Measurements from ENCODE around the gene TMEM135.
"Not testable (repeated sequence)": the region's sequence is repeated elsewhere in the genome, so short reads cannot be mapped to it uniquely, and the experiment has no call there.

TMEM135 gene

DNA sequence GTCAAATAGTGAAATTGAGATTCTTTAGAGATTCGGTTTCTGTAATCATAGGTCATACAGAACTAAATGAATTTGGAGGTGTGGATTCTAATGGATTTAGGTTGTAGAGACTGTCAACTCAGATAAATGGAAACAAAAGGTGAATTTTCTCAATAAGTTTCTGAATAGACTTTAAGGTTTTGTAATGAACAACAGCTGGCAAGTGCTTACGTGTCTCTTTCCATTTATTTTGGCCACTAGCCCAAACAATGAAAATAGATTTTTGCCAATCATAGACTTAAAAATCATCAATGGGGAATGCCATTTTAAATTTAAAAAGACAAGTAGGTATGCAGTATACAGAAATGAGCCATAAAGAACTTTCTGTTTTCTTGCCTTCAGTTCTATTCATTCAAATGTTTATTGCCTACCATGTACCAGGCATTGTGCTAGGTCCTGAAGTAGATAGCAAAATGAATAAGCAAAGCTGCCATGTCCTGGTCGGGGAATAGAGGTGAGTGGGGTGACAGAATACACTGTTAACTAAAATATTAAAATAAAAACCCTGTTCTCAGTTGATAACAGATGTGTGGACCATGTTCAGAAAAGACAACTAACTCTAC, 16.9 kb upstream of the TMEM135 start:
- DNase-seq = no peak

DNA sequence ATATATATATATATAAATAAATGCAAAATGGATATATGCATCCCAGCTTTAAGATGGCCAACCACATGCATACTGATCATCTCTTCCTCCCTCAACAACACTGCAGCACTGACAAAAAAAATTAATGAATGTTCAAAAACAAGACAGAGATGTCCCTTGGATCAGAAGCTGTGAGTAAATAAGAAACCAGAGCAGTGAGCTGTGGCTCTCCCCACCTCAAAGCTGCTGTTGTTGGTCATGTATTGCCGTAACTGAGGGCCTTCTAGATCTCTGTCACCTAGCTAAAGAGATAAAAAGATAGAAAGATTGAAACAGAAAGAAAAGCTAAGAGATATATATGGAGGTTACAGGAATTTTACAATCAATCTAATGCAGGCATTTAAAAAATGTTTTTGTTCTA, 15.5 kb upstream of the TMEM135 start:
- DNase-seq = no peak

DNA sequence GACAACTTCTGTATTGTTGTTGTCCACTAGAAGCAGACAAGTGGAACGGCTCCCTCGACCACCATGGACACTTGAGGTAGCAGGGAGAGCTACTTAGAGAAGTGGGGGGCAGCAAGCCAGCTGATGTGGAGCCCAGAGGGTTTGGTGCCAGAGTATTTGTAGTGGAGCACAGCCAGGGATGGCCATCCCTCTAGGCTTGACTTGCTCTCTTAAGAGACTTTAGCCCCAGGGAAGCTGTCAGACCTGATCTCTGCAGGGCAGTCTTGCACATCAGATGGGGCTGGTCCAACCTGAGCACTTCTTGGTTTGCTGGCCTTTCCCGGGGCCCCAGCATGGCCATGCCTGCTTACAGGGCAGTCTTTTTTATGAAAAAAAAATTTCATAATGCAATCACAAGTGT, 15.0 kb upstream of the TMEM135 start:
- no peak for DNase-seq

DNA sequence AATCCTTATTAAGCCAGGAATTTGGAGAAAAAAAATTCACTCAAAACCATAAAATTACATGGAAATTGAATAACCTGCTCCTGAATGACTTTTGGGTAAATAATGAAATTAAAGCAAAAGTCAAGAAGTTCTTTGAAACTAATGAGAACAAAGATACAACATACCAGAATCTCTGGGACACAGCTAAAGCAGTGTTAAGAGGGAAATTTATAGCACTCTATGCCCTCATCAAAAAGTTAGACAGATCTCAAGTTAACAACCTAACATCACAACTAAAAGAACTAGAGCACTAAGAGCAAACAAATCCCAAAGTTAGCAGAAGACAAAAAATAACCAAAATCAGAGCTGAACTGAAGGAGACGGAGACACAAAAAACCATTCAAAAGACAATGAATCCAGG, 11.3 kb upstream of the TMEM135 start:
- not testable (repeated sequence) for DNase-seq

DNA sequence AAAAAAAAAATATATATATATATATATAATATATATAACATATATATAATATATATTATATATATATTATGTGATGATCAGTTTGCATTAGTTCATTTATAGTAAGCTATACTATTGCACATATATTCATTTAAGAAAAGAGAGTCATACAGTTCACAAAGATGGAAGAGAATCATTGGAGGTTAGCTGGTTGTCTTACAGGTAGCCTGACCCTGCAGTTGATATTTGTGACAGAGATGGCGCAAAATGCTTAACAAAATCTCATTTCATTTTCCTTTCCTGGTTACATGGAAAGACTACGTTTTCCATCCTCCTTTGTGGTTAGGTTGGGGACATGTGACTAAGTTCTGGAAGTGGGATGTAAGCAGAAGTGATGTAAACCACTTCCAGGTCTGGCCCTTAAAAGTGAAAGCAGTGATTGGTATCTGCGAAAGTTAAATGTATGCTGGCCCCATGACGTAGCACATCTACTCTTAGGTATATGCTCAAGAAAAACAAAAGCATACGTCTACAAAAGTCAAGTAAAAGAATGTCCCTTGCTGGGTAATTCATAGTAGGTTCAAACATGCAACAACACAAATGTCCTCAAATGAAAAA, 7.2 kb upstream of the TMEM135 start:
- no peak for DNase-seq

DNA sequence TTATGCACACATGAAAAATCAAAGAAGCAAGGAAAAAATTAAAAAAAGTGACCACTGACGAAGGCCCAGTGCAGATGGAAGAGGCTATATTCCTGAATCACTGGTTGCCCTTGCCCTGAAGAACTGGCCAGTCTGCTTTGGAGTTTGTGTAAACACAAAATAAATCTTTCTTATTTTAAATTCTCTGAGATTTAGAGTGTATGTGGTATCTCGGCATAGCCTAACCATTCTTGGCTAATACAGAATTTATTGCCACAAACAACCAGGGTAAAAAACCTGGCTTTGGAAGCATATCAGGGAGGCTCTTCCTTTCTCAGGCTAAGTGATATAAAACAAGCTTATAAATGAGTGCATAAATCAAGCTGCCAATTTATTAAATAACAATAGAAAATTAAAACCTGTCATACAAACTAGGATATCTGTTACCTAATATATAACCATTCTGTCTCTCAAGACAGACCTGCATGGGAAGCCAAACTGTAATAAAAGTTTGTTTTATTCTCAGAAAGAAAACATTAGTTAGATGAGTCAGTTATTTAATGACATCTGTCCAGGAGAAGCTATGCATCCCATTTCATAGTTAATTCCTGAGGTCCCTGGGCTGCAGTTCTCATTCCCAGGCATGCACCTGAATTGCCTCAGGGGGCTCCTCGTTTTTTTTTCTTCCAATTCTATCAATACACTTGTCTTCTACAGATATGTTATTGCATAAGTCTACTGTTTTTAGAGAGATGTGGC, 6.1 kb upstream of the TMEM135 start:
- no peak for DNase-seq

DNA sequence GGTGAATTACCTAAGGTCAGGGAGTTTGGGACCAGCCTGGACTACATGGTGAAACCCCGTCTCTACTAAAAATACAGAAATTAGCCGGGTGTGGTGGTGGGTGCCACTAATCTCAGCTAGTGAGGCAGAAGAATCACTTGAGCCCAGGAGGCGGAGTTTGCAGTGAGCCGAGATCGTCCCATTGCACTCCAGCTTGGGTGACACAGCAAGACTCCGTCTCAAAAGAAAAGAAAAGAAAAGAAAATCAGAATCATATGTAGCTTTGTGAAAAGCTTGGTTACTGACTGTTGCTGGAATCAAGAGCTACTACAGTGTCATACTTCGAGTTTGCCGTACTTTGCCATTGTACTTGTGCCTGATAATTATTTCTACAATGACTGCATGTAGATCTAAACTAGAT, 4.2 kb upstream of the TMEM135 start:
- DNase-seq = no peak

DNA sequence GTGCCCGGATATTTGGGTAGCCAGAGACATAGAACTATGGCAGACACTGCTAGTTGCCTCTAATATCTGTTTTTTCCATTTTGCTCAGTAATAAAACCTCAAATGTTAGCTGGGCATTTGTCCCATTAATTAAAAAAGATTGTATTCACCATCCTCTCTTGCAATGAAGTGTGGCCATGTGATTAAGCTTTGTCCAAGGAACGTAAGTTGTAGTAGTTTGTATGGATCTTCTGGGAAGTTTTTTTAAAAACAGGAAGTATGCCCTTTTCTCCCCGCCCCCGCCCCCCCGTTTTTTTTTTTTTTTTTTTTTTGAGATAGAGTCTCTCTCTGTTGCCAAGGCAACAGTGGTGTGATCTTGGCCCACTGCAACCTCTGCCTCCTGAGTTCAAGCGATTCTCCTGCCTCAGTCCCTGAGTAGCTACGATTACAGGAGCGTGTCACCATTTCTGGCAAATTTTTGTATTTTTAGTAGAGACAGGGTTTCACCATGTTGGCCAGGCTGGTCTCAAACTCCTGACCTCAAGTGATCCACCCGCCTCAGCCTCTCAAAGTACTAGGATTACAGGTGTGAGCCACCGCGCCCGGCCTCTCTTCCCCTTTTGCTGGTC, 1.7 kb upstream of the TMEM135 start:
- no peak for DNase-seq

DNA sequence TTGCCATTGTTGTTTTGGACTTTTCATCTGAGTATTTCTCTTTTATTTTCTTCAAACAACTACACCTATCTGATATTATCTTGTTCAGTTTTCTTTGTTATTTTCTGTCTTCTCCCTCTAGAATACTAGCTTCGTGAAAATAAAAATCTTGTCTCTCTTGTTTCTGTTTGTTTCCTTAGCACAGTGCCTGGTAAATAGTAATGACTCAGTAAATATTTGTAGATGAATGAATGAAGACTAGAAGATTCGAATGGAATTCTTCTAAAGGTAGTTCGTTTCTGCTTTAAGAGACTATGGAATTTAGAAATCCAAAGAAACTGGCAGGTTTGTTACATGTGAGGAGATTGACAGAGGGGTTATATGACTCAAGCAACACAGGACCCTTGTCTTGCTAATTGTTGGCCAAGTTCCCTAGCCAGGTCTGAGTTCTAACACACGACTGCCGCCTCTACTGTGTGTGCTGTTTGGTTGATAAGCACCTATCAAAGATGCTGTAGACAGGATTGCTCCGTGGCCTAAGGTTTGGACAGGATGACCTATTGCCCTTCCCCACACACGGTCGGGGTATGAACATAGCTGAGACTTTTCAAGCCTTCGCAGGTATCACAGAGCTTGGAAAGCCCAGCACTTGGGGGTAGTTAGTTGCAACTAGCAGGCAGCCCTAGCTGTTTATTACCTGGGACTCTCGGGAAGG, 831 bp upstream of the TMEM135 start:
- DNase-seq = no peak

DNA sequence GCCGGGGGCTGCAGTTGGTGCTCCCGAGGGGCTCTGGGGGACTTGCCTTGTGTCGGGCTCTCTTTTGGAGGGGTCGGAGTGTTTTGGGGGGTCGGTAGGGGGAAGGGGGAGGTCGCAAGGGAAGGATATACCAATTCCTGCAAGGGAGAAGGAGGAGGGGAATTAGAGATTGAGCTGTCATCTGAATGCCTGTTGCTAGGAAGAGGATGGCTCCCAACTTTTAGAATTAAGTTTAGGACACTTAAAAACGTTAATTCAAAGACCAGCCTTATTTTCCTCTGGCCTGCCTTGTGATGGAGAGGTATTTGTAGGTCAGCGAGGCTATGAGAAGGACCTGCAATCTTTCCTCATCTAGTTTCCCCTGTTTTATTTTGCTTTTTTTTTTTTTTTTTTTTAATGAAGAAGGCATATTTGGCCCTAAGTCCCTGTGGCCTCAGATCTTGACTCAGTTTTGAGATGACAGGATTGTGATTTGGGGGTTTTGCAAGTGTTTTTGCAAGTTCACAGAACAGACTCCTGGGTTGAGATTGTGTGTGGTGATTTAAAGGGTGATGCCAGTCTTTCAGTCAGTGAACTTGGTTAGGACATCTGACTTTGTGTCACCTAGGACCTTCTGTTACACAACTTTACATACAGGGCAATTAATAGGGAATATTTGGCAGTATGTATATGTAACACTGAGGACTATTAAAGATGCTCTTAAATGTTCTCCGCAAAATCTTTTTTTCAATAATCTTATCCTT, 672 bp downstream of the TMEM135 start:
- no peak for DNase-seq

DNA sequence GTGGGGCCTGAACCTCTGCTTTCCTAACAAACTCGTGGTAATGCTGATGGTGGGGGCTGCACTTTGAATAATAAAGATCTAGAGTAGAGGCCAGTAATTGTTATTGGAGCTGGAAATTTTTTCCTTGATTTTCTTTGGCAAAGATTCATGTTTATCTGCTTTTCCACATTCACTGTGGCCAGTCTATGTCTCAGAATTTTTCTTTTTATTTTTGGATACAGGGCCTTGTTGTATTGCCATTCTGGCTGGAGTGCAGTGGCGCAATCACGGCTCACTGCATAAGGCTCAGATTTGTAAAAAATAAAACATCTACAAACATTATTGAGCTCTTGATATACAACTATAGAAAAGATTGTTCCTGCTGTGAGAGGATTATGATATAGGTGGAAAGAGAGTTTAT, 1.6 kb downstream of the TMEM135 start:
- no peak for DNase-seq

DNA sequence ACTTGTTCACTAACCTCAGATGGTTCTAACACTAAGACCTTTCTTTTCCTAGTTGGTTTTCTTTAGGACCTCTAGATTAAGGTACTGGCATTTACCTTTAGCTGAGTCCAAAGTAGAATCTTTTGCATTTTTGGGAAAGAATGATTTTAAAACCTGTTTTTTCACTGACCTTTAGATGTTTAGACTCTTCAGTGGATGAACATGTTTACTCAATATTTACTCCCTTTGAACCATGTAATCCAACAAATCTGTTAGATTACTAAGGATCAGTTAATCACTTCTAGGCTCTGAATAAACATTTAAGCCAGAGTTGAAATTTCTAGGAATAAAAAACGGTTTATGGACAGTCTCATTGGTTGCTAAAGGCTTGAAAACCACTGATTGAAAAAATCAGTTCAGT, 6.2 kb downstream of the TMEM135 start:
- no peak for DNase-seq

DNA sequence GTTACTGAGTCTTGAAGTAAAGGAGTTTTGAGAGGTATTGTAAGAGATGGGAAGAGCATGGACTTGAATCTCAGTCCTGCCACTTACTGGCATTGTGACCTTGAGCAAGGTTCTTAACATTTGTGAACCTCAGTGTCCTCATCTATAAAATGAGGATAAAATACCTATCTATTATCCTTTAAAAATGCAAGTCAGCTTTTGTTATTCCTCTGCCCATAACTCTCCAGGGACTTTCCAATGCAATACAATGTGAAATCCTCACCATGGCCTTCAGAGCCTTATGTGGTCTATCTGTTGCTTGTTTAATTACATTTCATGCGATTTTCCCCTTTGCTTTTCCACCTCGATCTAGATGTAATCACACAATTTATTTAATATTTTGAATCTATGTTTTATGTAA, 9.1 kb downstream of the TMEM135 start:
- DNase-seq = no peak

DNA sequence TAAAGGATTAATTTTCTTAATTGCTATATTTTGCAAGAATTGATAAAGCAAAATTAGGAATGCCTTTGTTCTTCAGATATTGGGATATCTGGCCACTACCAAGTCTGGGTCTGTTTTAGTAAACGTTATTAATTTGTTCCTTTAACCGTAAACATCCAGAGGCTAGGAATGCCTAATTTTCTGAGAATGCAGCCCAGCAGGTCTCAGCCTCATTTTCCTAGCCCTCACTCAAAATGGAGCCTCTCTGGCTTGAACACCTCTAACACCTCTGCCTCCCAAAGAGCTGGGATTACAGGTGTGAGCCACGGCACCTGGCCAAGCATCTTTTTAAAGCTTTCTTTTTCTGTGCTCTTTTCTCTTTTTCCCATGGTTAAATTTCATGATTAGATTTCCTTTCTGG, 18.4 kb downstream of the TMEM135 start:
- DNase-seq = no peak

DNA sequence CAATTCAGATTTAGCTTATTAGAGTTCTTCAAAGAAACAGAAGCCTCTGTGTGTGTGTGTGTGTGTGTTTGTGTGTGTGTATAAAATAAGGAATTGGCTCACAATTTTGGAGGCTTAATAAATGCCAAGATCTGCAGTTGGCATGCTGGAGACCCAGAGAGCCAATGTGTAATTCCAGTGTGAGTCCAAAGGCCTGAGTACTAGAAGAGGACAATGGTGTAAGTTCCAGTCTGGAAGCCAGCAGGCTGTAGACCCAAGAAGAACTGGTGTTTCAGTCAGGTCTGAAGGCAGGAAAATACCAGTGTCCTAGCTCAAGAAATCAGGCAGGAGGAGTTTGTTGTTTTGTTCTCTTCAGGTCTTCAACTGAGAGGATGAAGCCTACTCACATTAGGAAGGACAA, 20.0 kb downstream of the TMEM135 start:
- no peak for DNase-seq

DNA sequence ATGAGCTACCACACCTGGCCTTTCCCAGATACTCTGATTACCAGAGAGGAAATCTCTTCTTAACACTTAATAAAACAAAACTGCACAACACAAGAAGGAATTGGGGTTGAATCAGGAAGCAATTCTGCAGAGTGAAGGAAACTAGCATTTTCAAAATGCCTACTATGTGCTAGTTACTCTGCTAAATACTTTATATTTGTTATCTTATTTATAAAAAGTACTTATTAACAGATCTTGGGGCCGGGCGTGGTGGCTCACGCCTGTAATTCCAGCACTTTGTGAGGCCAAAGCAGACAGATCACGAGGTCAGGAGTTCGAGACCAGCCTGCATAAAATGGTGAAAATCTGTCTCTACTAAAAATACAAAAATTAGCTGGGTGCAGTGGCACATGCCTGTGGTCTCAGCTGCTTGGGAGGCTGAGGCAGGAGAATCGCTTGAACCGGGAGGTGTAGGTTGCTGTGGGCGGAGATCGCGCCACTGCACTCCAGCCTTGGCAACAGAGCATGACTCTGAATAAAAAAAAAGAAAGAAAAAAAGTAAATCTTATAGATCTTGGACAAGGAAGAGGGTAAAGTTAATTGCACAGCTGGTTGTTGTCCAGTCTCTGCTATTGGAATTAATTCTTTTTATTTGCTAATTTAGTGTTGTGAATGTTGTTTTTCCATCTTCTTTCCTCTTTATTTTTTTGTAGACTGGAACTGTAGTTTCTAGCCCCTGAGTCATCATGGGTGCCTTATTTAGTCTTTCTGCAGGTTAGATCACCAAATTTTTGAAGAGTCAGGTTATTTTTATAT, 22.1 kb downstream of the TMEM135 start:
- DNase-seq = no peak

DNA sequence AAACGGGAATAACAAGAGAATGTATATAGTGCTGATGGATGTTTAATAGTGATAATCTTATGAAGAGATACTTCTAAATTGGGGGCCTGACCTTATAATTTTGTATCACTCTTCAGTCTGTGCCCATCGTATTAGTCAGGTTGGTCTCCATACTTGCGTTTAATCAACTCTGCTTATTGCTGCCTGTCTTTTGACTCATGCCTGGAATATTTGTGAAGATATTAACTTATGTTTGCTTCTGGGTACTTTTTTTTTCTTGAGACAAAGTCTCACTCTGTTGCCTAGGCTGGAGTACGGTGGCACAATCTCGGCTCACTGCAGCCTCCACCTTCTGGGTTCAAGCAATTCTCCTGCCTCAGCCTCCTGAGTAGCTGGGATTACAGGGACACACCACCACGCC, 24.0 kb downstream of the TMEM135 start:
- DNase-seq = no peak

DNA sequence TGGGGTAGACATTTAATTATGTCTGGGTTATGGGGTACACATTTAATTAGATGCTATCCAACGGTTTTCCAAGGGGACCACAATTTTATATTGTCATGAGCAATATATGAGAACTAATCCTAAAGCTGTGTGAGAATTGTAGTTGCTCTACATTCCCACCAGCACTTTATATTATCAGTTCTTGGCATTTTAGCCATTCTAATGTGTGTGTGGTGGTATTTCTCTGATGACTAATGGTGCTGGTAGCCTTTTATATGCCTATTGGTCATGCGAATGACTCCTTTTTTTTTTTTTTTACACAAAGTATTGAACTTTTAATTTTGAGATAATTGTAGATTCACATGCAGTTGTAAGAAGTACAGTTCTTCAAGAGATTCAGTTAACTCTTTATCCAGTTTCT, 26.2 kb downstream of the TMEM135 start:
- DNase-seq = no peak

DNA sequence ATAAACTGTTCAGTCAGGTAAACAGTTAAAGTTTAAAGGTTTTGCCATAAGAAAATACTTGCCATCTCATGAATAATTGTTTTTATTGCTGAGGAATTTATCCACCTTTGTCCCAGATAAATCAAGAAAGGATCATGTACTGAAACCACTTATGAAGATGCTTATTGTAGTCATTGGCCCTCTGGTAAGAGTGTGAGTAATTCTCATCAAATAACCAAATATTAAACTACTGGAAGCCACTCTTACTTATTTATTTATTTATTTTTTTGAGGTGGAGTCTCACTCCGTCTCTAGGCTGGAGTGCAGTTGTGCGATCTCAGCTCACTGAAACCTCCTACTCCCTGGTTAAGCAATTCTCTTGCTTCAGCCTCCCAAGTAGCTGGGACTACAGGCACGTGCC, 35.1 kb downstream of the TMEM135 start:
- DNase-seq = no peak

DNA sequence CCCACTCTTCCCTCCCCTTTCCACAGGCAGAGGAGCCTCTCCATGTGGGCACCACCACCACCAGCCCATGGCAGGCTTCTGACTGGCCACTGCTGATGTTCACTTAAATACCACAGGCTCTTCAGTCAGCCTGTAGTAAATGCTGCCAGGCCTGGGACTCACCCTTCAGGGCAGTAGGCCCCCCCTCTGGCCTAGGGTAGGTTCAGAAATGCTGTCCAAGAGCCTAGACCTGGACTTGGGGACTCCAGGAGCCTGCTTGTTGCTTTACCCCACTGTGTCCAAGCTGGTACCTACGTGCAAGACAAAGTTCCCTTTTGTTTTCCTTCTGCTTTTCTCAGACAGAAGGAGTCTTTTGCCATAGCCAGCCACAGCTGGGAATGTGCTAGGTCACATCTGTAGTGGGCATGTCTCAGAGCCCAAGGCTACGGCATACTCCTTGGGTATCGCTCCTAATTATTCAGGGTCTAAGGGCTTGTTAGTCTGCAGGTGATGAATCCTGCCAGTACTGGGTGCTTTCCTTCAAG, 38.6 kb downstream of the TMEM135 start:
- no peak for DNase-seq

DNA sequence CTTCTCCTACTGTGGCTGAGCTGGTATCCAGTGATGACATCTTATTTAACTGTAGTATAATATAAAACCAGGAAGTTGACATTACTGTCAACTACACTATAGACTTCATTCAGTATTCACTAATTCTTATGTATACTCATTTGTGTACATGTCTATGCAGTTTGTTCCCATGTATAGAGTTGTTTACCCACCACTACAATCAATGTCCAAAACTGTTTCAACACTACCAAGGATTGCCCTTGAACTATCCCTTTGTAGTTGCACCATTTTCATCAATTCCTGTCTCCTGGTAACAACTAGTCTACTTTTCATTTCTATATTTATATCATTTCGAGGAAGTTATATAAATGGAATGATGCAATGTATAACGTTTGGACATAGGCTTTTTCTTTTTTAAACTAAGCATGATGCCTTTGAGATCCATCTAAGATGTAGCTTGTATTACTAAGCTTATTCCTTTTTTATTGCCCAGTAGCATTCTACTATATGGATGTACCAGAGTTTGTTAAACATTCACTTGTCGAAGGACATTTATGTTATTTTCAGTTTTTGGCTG, 39.2 kb downstream of the TMEM135 start:
- no peak for DNase-seq
